ENCODE data around the gene ASPN. TPM values are rescaled to one million over a fixed set of nuclear protein-coding genes. Genes with fewer than 3 reads are reported as not detected.

ASPN gene
- polyA plus RNA-seq, 1 experiment: 1.1 TPM

GRCh38 chr9:92527291-92527828 is 45.1 kb upstream of the ASPN start:
- no peaks in the 10 kb centered on the region for H3K27me3 ChIP-seq (ENCODE audit: control insufficient read depth, insufficient read depth, low read length)
- DNase-seq (ENCODE audit: low read depth, low spot score): no peak
- H3K27ac ChIP-seq (ENCODE audit: low read depth, low read length): no peak overlapping the region
- H3K4me3 ChIP-seq (ENCODE audit: low read depth, low read length): no peak overlapping the region
- no peak for TF ChIP-seq CTCF (IDR thresholded peaks at IDR 0.05; ENCODE audit: low read depth, low read length)
- no peaks in the 10 kb centered on the region for H3K9me3 ChIP-seq (ENCODE audit: control insufficient read depth, insufficient read depth, low read length)
- CTCF ChIA-PET: interaction anchor here (1.3 kb wide), 1 partner anchor 199 kb away, joined by 3 read pairs; no protein-coding TSS in a partner anchor
- POLR2A ChIA-PET: no interaction called here

GRCh38 chr9:92525306-92525705 is 43.0 kb upstream of the ASPN start:
- no peak for DNase-seq (ENCODE audit: low read depth, low spot score)
- CTCF ChIA-PET: no interaction called here
- no peak for TF ChIP-seq CTCF (IDR thresholded peaks at IDR 0.05; ENCODE audit: low read depth, low read length)
- no peaks in the 10 kb centered on the region for H3K27me3 ChIP-seq (ENCODE audit: control insufficient read depth, insufficient read depth, low read length)
- H3K4me3 ChIP-seq (ENCODE audit: low read depth, low read length): no peak overlapping the region
- no peaks in the 10 kb centered on the region for H3K9me3 ChIP-seq (ENCODE audit: control insufficient read depth, insufficient read depth, low read length)
- H3K27ac ChIP-seq (ENCODE audit: low read depth, low read length): no peak overlapping the region
- POLR2A ChIA-PET: no interaction called here

- Histone ChIP-seq H3K27me3 (ENCODE audit: control insufficient read depth, insufficient read depth, low read length) (no peaks in the 10 kb centered on the region), H3K4me3 (ENCODE audit: low read depth, low read length) (no peak overlapping the region), H3K9me3 (ENCODE audit: control insufficient read depth, insufficient read depth, low read length) (no peaks in the 10 kb centered on the region; the same call in 1 of the 2 replicates), H3K27ac (ENCODE audit: low read depth, low read length) (no peak overlapping the region)
- no peak for DNase-seq (ENCODE audit: low read depth, low spot score)
- TF ChIP-seq CTCF (IDR thresholded peaks at IDR 0.05; ENCODE audit: low read depth, low read length): no peak
- POLR2A ChIA-PET: no interaction called here
- CTCF ChIA-PET: no interaction called here
These were observed 42.6 kb upstream of the ASPN start for GRCh38 chr9:92524881-92525280.

GRCh38 chr9:92522983-92523970 is 41.0 kb upstream of the ASPN start:
- H3K9me3 ChIP-seq (ENCODE audit: control insufficient read depth, insufficient read depth, low read length): no peaks in the 10 kb centered on the region; the same call in 1 of the 2 replicates
- no peaks in the 10 kb centered on the region for H3K27me3 ChIP-seq (ENCODE audit: control insufficient read depth, insufficient read depth, low read length)
- ChIA-PET POLR2A (no interaction called here), CTCF (interaction anchor here (0.7 kb wide), 1 partner anchor 14 kb away, joined by 3 read pairs; no protein-coding TSS in a partner anchor)
- no peak for TF ChIP-seq CTCF (IDR thresholded peaks at IDR 0.05; ENCODE audit: low read depth, low read length)
- no peak overlapping the region for H3K27ac ChIP-seq (ENCODE audit: low read depth, low read length)
- no peak overlapping the region for H3K4me3 ChIP-seq (ENCODE audit: low read depth, low read length)
- no peak for DNase-seq (ENCODE audit: low read depth, low spot score)

- POLR2A ChIA-PET: no interaction called here
- TF ChIP-seq CTCF (IDR thresholded peaks at IDR 0.05; ENCODE audit: low read depth, low read length): no peak
- CTCF ChIA-PET: interaction anchor here (1.4 kb wide), 1 partner anchor 13 kb away, joined by 3 read pairs; no protein-coding TSS in a partner anchor
- Histone ChIP-seq H3K27me3 (ENCODE audit: control insufficient read depth, insufficient read depth, low read length) (no peaks in the 10 kb centered on the region), H3K27ac (ENCODE audit: low read depth, low read length) (no peak overlapping the region), H3K9me3 (ENCODE audit: control insufficient read depth, insufficient read depth, low read length) (no peaks in the 10 kb centered on the region; the same call in 1 of the 2 replicates), H3K4me3 (ENCODE audit: low read depth, low read length) (no peak overlapping the region)
- DNase-seq (ENCODE audit: low read depth, low spot score): no peak
These were observed 38.5 kb upstream of the ASPN start for GRCh38 chr9:92520837-92521236.

Measured in AG04450 (cell line).